ENCODE measurements around the gene PLXNA4.

DNA sequence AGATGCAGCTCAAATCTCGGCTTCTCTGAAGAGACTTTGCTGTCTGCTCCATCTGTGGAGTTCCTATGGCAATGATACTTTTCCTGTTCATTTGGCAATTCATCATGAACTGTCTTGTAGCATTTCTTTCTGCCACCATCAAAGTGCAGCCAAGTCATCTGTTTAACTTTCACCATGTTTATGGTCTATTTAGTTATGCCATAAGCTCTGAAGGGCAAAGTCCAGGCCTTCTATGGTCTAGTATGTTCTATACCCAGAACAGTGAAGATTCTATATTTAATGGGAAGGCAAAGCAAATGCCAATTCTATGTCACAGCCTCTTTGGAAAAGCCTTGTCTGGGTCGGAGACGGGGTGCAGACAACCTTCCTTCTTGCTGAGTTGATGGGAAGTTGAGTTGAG is 472.6 kb downstream of the PLXNA4 start:
- TF ChIP-seq POLR2A (IDR thresholded peaks at IDR 0.05) = no peak
- TF ChIP-seq, protein P1, sequence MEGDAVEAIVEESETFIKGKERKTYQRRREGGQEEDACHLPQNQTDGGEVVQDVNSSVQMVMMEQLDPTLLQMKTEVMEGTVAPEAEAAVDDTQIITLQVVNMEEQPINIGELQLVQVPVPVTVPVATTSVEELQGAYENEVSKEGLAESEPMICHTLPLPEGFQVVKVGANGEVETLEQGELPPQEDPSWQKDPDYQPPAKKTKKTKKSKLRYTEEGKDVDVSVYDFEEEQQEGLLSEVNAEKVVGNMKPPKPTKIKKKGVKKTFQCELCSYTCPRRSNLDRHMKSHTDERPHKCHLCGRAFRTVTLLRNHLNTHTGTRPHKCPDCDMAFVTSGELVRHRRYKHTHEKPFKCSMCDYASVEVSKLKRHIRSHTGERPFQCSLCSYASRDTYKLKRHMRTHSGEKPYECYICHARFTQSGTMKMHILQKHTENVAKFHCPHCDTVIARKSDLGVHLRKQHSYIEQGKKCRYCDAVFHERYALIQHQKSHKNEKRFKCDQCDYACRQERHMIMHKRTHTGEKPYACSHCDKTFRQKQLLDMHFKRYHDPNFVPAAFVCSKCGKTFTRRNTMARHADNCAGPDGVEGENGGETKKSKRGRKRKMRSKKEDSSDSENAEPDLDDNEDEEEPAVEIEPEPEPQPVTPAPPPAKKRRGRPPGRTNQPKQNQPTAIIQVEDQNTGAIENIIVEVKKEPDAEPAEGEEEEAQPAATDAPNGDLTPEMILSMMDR (IDR thresholded peaks at IDR 0.05) = no peak

Data from lower leg skin (tissue), 3 donors.